IPS DF 6.9 (cell line): Measurements from ENCODE around the gene LHX8.

Source experiments
- DNase-seq: peaks from one replicate; pipeline ENCODE4 v3.0.0-alpha.2; 2013; ENCODE audit warnings: low read depth, low spot score
- H3K27ac ChIP-seq: one replicate; pipeline ENCODE4 v1.5.1; 2013; ENCODE audit warnings: low read length, control low read depth
- H3K27me3 ChIP-seq: 2 replicates; pipeline ENCODE4 v1.6.1; 2013; ENCODE audit warnings: mild to moderate bottlenecking, low read length; ENCODE audit not compliant: control insufficient read depth, insufficient read depth
- H3K36me3 ChIP-seq: 2 replicates; pipeline ENCODE4 v1.6.1; 2013; ENCODE audit warnings: low read length; ENCODE audit not compliant: control insufficient read depth, insufficient read depth
- H3K4me1 ChIP-seq: 2 replicates; pipeline ENCODE4 v1.6.1; 2013; ENCODE audit warnings: low read length; ENCODE audit not compliant: control insufficient read depth, insufficient read depth
- H3K4me3 ChIP-seq: 2 replicates; pipeline ENCODE4 v1.5.1; 2013; ENCODE audit warnings: mild to moderate bottlenecking, low read length
- H3K9me3 ChIP-seq: 2 replicates; pipeline ENCODE4 v1.6.1; 2013; ENCODE audit warnings: low read length, inconsistent platforms; ENCODE audit not compliant: control insufficient read depth, insufficient read depth
- WGBS: extraction: QIAGEN DNeasy Blood & Tissue Kit; methylation state at CpG from one replicate; pipeline ENCODE4 v1.1.7; 2013; ENCODE audit warnings: mixed read lengths, missing lambda C conversion rate; ENCODE audit not compliant: insufficient read length, insufficient coverage; 5-methylcytosine and 5-hydroxymethylcytosine counted together

The LHX8 gene

DNA sequence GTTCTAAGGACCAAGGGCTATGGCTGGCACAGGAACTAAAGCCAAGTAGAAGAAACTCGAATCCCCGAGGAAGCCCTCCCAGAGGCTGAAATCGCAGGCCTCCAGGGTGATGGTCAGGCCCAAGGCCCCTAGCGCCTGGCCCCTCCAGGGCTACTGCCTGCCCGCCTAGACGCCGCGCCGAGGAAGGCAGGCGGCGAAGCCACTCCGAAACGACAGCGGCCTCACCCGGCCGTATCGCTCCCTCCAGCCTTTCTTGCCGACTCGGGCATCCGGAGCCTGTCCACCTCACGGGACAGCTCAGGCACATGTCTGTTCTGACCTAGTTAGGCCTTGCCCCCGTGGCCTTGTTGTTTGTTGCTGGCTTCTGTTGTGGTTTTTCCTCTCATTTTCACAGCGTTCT, 9.7 kb upstream of the LHX8 start:
- H3K4me3 ChIP-seq = no peak overlapping the region
- DNase-seq = no peak
- no peaks in the 10 kb centered on the region for H3K9me3 ChIP-seq
- H3K27me3 ChIP-seq = peaks cover 19% of the 10 kb centered on the region
- no peaks in the 10 kb centered on the region for H3K4me1 ChIP-seq
- H3K27ac ChIP-seq = no peak overlapping the region
- WGBS = no CpG with 5 or more reads among the region's 23 CpGs
- no peaks in the 10 kb centered on the region for H3K36me3 ChIP-seq

GRCh38 chr1:75125161-75125726, 8.9 kb upstream of the LHX8 start:
- H3K27ac ChIP-seq = no peak overlapping the region
- no peaks in the 10 kb centered on the region for H3K4me1 ChIP-seq
- no peak for DNase-seq
- no peaks in the 10 kb centered on the region for H3K9me3 ChIP-seq
- H3K27me3 ChIP-seq = peaks cover 27% of the 10 kb centered on the region
- H3K36me3 ChIP-seq = no peaks in the 10 kb centered on the region
- H3K4me3 ChIP-seq = no peak overlapping the region
- WGBS = no CpG with 5 or more reads among the region's 38 CpGs

DNA sequence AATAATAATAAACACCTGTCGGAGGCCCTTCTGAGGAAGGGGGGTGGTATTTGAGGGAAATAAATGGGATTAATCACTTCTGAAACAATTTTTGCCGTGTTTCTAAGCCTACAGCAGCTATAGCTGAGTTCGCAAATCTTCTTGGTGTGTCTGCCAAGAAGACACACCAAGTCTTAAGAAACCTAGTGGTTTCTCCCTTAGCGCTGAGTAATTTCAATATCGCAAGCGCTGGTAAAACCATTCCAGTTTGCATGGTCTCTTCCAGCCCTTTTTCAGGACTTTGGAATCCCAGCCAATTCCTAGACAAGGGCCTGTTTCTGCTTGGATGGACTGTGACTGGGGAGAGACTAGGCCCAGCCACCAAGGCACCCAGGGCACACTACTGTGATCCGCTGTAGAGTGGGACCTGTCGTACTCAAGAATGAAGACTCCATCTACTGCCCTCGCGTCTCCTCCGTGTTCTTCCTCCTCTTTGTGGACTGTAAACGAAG, 7.5 kb upstream of the LHX8 start:
- Histone ChIP-seq H3K36me3 (no peaks in the 10 kb centered on the region), H3K9me3 (no peaks in the 10 kb centered on the region), H3K4me3 (no peak overlapping the region), H3K4me1 (peaks cover 2% of the 10 kb centered on the region; the same call in 1 of the 2 replicates), H3K27ac (no peak overlapping the region), H3K27me3 (peaks cover 41% of the 10 kb centered on the region)
- no CpG with 5 or more reads among the region's 12 CpGs for WGBS
- DNase-seq = no peak

- Histone ChIP-seq H3K36me3 (no peaks in the 10 kb centered on the region), H3K4me3 (no peak overlapping the region), H3K9me3 (no peaks in the 10 kb centered on the region), H3K4me1 (peaks cover 4% of the 10 kb centered on the region; the same call in 1 of the 2 replicates), H3K27me3 (peaks cover 55% of the 10 kb centered on the region), H3K27ac (no peak overlapping the region)
- no CpG with 5 or more reads among the region's 27 CpGs for WGBS
- no peak for DNase-seq
These were observed 6.1 kb upstream of the LHX8 start for GRCh38 chr1:75127916-75128717.

DNA sequence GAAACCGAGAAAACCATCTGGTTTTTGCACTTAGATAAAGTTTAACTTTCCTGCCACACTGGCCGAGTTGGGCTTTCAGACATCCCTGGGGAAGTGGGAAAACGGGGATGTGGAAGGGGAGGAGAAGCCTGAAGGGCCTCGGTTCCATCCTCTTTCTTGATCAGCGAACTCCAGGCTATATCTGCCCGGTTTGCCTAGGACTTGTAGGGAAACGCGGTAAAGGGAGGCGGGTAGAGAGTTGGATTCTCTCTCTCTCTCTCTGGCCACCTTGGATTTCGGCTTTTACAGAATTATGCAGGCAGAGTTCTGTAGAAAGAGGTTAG, 4.6 kb upstream of the LHX8 start:
- Histone ChIP-seq H3K36me3 (no peaks in the 10 kb centered on the region), H3K4me1 (peaks cover 4% of the 10 kb centered on the region; the same call in 1 of the 2 replicates), H3K27ac (no peak overlapping the region), H3K9me3 (no peaks in the 10 kb centered on the region), H3K4me3 (peak overlapping the region; percentile 2; the same call in 1 of the 2 replicates), H3K27me3 (peaks cover 68% of the 10 kb centered on the region)
- WGBS = no CpG with 5 or more reads among the region's 10 CpGs
- no peak for DNase-seq

DNA sequence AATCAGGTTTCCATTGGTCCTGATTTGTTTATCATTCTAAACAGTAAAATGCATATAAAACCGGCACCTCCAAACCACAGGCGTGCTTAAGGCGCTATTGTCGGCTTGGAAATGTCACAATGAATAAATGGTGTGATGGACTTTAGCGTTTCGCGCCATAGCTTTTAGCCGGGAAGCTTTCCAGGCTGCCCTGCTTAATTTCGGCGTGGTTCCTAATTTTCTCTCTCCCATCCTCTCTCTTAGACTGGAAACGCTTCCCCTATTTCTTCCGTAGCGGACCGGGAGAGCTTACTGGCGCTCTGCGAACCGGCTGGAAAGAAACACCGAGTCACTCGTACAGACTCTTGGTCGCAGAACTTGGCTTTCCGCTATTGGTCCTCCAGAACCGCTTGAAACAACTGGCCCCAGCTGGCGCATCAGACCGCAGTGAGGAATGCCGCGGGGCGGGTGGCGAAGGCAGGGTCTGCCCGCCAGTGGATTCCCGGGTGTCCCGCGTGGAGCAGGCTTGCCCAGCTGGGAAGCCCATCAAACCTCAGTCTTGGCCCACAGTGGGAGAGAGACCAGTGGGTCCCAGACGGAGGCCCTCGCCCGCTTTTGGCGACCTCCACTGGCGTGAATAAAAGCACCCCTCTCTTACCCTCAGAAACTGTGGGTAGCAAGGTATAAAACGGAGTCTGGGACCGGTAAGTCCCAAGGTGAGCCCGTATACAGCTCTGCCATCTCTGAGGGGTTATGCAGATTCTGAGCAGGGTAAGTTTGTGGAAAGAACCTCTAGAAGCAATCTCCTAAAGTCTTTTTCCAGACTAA, 4.0 kb upstream of the LHX8 start:
- Histone ChIP-seq H3K9me3 (no peaks in the 10 kb centered on the region), H3K4me1 (peaks cover 4% of the 10 kb centered on the region; the same call in 1 of the 2 replicates), H3K36me3 (no peaks in the 10 kb centered on the region), H3K4me3 (peak overlapping the region; percentile 15; the same call in 1 of the 2 replicates), H3K27me3 (peaks cover 72% of the 10 kb centered on the region), H3K27ac (no peak overlapping the region)
- no CpG with 5 or more reads among the region's 40 CpGs for WGBS
- DNase-seq = no peak

GRCh38 chr1:75130865-75131564, 3.2 kb upstream of the LHX8 start:
- peak overlapping the region; percentile 11; the same call in 1 of the 2 replicates for H3K4me3 ChIP-seq

GRCh38 chr1:75131565-75132241, 2.5 kb upstream of the LHX8 start:
- no peaks in the 10 kb centered on the region for H3K36me3 ChIP-seq

More at GRCh38 chr1:75130865-75131564, 3.2 kb upstream of the LHX8 start:
- H3K27ac ChIP-seq = no peak overlapping the region
- H3K9me3 ChIP-seq = no peaks in the 10 kb centered on the region
- WGBS = no CpG with 5 or more reads among the region's 36 CpGs
- peaks cover 72% of the 10 kb centered on the region for H3K27me3 ChIP-seq
- peaks cover 4% of the 10 kb centered on the region; the same call in 1 of the 2 replicates for H3K4me1 ChIP-seq
- no peak for DNase-seq
- H3K36me3 ChIP-seq = no peaks in the 10 kb centered on the region

GRCh38 chr1:75132242-75132811, 1.9 kb upstream of the LHX8 start:
- Histone ChIP-seq H3K9me3 (no peaks in the 10 kb centered on the region), H3K27me3 (peaks cover 75% of the 10 kb centered on the region), H3K4me1 (peaks cover 4% of the 10 kb centered on the region; the same call in 1 of the 2 replicates), H3K36me3 (no peaks in the 10 kb centered on the region), H3K4me3 (no peak overlapping the region), H3K27ac (no peak overlapping the region)
- DNase-seq = no peak
- no CpG with 5 or more reads among the region's 23 CpGs for WGBS

More at GRCh38 chr1:75131565-75132241, 2.5 kb upstream of the LHX8 start:
- Histone ChIP-seq H3K27ac (no peak overlapping the region), H3K27me3 (peaks cover 72% of the 10 kb centered on the region), H3K4me1 (peaks cover 4% of the 10 kb centered on the region; the same call in 1 of the 2 replicates), H3K4me3 (no peak overlapping the region; the same call in 1 of the 2 replicates), H3K9me3 (no peaks in the 10 kb centered on the region)
- no peak for DNase-seq
- WGBS = no CpG with 5 or more reads among the region's 27 CpGs
